Measurements from ENCODE around the gene PSMG4. TPM values are rescaled to one million over a fixed set of nuclear protein-coding genes. Genes with fewer than 3 reads are reported as not detected.

PSMG4 gene
- total and polyA plus RNA-seq, 2 donors from 2014 or later: 24.9 to 36.8 TPM

GRCh38 chr6:3316818-3317217 is 58.1 kb downstream of the PSMG4 start:
- no peak for DNase-seq
- H3K9me3 ChIP-seq (ENCODE audit: control insufficient read depth in 2 of 3, insufficient read depth in 1 of 3, low read length in 3 of 3): no peaks in the 10 kb centered on the region
- no peak for FAIRE-seq
- H3K27ac ChIP-seq (ENCODE audit: low read depth in 2 of 2, low read length in 2 of 2): no peak overlapping the region
- H3K4me3 ChIP-seq (ENCODE audit: low read length in 3 of 3): no peak overlapping the region
- H3K4me1 ChIP-seq (ENCODE audit: control insufficient read depth in 2 of 3, insufficient read depth in 2 of 3, low read depth in 1 of 3, low read length in 3 of 3): no peaks in the 10 kb centered on the region
- TF ChIP-seq CTCF (IDR thresholded peaks at IDR 0.05; ENCODE audit: borderline replicate concordance, extremely low read depth, insufficient read depth): no peak
- intact Hi-C loops (cut with DNase I): no loop called here
- H3K27me3 ChIP-seq (ENCODE audit: control insufficient read depth, insufficient read depth, low read length): no peaks in the 10 kb centered on the region
- H3K9ac ChIP-seq (ENCODE audit: low read length in 3 of 3): no peak overlapping the region
- H3K36me3 ChIP-seq (ENCODE audit: control insufficient read depth in 2 of 3, insufficient read depth in 3 of 3, low read length in 3 of 3): no peaks in the 10 kb centered on the region

Other genes starting within 250 kb of the PSMG4 start
- 30.4 TPM for gene RIPK1, start 190.5 kb upstream of the PSMG4 start, total RNA-seq
- gene RIPK1, start 190.5 kb upstream of the PSMG4 start, polyA plus RNA-seq (ENCODE audit: insufficient read depth, low read depth, low replicate concordance): 14.7 TPM
- 28.9 TPM for gene BPHL, start 140.2 kb upstream of the PSMG4 start, total RNA-seq
- gene BPHL, start 140.2 kb upstream of the PSMG4 start, polyA plus RNA-seq (ENCODE audit: insufficient read depth, low read depth, low replicate concordance): 94.1 TPM
- 49.8 TPM for gene TUBB2A, start 101.4 kb upstream of the PSMG4 start, total RNA-seq
- 80.9 TPM for gene TUBB2A, start 101.4 kb upstream of the PSMG4 start, polyA plus RNA-seq (ENCODE audit: insufficient read depth, low read depth, low replicate concordance)
- gene TUBB2B, start 31.3 kb upstream of the PSMG4 start, total RNA-seq: 34.2 TPM
- 46.1 TPM for gene TUBB2B, start 31.3 kb upstream of the PSMG4 start, polyA plus RNA-seq (ENCODE audit: insufficient read depth, low read depth, low replicate concordance)
- gene SLC22A23, start 198.1 kb downstream of the PSMG4 start, total RNA-seq: 5.3 TPM
- gene SLC22A23, start 198.1 kb downstream of the PSMG4 start, polyA plus RNA-seq (ENCODE audit: insufficient read depth, low read depth, low replicate concordance): 5.7 TPM

All from kidney (tissue), 14 donors.